Neural cell (in vitro differentiated cells): ENCODE data around the gene ZNHIT2.

Experiments used
- CTCF ChIP-seq: fragments of 450-650 bp; IDR thresholded peaks from 2 replicates; pipeline ENCODE4 v1.5.1; 2014; ENCODE audit warnings: antibody characterized with exemption, mild to moderate bottlenecking, moderate library complexity; ENCODE audit not compliant: poor library complexity, severe bottlenecking
- MXI1 ChIP-seq: fragments of 450-650 bp; conservative IDR thresholded peaks from 2 replicates; pipeline ENCODE4 v1.6.1; 2014; ENCODE audit warnings: antibody characterized with exemption, mild to moderate bottlenecking; ENCODE audit not compliant: poor library complexity, severe bottlenecking
- POLR2AphosphoS5 ChIP-seq: IDR thresholded peaks from 2 replicates; pipeline ENCODE4 v1.6.1; 2012
- REST ChIP-seq: IDR thresholded peaks from 2 replicates; pipeline ENCODE4 v1.6.1; 2012; ENCODE audit warnings: borderline replicate concordance

- no peak for TF ChIP-seq CTCF
- TF ChIP-seq REST = no peak
- TF ChIP-seq POLR2AphosphoS5 = no peak
- TF ChIP-seq MXI1 = no peak
Observed at GRCh38 chr11:65132238-65132987, 14.9 kb upstream of the ZNHIT2 start.
